ENCODE measurements around the gene EGLN2.
A peak's percentile ranks its signal among the peaks of the same experiment; 100 is the strongest.
"Not testable (repeated sequence)": the region's sequence is repeated elsewhere in the genome, so short reads cannot be mapped to it uniquely, and the experiment has no call there.

The EGLN2 gene

DNA sequence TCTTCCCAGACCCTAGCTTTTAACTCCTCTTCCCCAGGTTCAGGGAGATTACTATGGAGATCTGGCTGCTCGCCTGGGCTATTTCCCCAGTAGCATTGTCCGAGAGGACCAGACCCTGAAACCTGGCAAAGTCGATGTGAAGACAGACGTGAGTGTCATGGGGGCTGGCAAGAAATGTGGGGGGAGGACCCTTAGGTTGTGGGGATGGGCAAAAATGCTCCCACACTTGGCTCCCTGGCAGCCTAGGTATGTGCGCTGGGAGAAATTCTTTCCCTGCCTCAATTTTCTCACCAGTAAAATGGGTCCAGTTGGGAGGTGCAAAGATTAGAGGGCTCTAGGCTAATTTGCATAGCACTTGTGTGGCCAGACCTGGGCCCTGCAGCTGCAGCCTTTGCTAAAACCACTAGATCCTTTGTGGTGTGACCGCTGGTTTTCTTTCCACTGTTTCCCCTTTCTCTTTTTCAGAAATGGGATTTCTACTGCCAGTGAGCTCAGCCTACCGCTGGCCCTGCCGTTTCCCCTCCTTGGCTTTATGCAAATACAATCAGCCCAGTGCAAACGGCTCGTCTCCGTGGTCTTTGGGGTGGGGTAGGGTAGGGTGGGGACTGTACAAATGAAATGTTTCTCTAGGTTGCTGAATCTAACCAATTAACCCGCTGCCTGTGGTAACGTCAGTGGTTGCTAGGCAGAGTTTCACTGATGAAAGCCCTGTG is 21.9 kb upstream of the EGLN2 start:
- peak; percentile 85 for DNase-seq

DNA sequence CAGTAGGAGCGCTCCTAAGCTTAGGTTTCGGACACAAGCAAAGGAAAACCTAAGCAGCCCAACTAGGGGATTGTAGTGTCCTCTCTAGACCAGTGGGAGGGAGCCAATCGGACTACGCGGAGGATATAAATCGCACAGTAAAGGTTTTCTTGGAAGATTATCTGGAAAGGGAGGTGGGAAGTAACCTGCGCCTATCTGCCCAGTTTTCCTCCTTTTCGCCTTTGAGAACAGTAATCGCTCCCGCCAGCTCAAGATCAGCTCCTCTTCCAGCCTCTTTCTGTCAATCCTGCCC is 21.4 kb upstream of the EGLN2 start:
- no peak for DNase-seq

DNA sequence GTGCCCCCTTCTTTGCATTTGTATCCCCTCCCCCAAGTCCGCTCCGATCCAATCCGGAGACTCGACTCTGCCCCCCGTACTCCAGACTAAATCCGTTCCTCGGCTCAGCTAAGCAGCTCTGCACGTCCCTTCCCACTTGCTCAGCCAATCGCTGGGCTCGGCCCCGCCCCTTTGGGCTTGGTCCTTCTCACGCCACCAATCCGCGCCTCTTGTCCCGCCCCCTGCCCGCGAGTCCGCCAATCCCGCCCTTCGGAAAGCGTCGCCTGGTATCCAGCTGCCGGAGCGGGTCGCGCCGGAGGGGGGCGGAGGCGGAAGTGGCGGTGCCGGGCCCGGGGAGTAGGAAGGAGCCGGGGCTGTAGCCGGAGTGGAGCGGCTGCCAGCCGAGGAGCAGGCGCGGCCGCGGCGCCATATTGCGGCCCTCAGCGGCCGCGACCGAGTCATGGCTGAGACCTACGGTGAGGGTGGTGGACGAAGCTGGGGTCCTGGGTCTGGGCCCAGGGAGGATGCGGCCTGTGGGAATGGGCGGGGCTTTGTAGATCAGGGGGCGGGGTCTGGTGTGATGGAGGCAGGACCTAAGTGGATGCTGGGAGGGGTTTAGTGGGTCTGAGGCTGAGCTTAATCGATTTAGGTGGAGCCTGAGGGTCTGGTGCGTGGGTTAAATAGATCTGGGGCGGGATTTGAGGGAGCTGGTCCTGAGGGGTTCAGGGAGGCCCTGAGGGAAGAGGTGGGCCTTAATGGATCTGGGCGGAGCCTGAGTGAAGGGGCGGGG is 20.9 kb upstream of the EGLN2 start, which contains the start of gene RAB4B:
Gene RAB4B (plus strand): TSS at position 311 of the 769 bp plus-strand sequence. CDS start 129 bp downstream, at position 440.
- DNase-seq, result peak; percentile 99

DNA sequence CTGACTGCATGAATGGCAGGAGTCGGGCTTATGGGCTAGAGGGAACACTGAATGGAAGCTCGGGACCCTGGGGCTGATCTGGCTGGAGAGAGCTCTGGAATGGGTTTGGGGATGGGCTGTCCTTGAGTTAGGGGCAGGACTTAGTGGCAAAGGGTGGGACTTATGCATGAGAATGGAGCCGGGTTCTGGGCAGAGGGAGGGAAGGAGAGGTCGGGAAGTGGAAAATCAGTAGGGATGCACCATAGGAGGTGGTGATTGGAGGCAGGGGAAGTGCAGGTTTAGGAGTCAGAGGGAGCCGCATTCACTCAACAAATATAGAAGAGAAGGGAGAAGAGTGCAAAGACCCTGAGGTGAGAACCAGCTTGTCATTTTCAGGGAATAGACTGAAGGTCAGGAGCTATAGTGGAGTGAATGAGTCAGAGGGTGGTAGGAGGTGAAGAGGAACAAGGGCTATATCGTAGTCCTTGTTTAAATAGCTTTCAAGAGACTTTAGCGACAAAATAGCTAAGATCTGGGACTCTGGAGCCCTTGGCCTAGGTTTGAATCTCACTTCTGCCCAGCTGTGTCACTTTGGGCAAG is 20.2 kb upstream of the EGLN2 start:
- DNase-seq, result no peak

DNA sequence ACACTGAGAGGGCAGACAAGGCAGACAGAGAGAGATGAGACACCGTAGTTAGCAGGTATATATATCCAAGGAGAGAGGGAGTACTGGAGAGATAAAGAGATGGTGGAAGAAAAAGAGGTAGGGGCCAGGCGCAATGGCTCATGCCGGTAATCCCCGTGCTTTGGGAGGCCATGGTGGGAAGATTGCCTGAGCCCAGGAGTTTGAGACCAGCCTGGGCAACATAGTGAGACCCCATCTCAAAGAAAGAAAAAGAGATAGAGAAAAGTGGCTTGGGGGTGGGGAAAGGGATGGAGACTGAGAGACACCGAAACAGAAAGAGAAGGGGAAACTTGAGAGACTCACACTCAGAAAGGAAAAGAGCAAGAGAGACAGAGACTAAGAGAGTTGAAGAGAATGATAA is 18.4 kb upstream of the EGLN2 start:
- DNase-seq, result no peak

DNA sequence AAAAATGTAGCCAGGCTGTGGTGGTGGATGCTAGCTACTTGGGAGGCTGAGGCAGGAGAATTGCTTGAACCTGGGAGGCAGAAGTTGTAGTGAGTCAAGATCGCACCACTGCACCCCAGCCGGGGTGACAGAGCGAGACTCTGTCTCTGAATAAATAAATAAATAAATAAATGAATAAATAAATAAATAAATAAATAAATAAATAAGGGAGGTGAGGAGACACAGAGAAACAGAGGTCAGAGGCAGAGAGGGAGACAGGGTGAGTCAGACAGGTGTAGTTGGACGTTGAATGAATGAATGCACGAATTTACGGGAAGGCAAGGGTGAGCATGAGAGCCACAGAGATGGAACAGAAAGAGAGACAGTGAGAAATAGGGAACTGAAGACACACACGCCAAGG is 17.9 kb upstream of the EGLN2 start:
- DNase-seq, result no peak

DNA sequence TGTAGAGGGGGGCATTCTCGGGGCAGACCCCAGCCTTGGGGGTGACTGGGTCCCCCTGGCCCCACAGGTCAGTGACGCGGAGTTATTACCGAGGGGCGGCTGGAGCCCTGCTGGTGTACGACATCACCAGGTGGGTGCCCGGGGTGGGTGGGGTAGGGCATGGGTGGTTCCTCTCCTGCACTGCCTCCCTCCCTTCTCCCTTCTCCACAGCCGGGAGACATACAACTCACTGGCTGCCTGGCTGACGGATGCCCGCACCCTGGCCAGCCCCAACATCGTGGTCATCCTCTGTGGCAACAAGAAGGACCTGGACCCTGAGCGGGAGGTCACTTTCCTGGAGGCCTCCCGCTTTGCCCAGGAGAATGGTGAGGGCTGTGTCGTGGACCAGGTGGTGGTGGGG is 15.3 kb upstream of the EGLN2 start:
- no peak for DNase-seq

DNA sequence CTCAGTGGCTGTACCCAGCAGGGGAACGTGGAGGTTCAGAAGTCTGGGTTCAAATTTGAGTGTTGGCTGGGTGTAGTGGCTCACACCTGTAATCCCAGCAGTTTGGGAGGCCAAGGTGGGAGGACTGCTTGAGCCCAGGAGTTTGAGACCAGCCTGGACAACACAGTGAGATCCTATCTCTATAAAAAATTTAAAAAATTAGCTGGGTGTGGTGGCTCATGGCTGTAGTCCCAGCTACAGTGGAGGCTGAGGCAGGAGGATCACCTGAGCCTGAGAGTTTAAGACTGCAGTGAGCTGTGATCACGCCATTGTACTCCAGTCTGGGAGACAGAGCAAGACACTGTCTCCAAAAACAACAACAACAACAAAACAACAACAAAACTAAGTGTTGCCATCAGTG is 14.8 kb upstream of the EGLN2 start:
- DNase-seq, result not testable (repeated sequence)

DNA sequence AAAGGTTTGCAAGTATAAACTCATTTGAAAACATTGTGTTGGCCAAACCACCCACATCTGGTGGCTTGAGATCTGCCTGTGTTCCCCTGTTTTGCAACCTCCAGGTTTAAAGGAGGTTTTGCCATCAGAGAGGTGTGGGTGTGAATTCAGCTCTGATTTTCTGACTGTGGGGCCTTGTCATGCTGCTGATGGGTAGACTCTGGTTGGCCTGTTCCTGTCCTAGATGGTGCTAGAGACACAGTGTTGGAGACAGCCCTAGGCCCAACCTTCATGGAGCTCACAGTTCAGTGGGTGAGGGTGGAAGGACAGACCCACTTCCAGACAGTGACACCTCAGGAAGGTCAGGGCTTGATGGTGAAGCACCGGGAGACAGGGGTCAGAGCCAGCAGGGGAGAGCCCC is 13.5 kb upstream of the EGLN2 start:
- DNase-seq, result no peak

DNA sequence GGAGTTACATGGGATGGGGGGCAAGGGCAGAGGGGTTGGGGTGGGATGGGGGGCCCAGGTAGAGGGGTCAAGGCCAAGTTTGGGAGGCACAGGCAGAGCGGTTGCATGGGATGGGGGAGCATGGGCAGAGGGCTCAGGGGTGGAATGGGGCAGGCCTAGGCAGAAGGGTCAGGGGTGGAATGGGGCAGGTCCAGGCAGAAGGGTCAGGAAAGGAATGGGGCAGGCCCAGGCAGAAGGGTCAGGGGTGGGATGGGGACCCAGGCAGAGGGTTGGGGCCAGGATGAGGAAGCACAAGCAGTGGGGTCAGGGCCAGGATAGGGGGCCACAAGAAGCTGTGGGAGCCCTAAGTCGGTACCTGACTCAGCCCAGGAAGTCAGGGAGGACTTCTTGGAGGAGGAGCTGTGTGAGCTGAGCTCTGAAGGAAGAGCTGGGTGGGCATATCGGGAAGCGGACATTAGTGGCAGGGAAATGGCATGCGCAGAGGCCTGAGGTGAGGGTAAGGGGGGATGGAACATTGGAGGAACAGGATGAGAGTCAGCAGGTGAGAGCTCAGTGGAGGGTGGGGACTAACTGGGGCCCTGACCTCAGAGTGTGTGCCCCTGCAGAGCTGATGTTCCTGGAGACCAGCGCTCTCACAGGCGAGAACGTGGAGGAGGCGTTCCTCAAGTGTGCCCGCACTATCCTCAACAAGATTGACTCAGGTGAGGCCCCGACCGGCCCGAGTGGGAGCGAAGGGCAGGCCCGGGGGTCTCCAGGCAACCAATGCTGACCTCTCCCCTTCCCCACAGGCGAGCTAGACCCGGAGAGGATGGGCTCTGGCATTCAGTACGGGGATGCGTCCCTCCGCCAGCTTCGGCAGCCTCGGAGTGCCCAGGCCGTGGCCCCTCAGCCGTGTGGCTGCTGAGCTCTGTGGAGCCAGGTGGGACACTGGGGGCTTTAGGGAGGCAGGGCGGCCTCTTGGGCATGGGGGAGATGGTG is 12.6 kb upstream of the EGLN2 start:
- DNase-seq, result no peak

DNA sequence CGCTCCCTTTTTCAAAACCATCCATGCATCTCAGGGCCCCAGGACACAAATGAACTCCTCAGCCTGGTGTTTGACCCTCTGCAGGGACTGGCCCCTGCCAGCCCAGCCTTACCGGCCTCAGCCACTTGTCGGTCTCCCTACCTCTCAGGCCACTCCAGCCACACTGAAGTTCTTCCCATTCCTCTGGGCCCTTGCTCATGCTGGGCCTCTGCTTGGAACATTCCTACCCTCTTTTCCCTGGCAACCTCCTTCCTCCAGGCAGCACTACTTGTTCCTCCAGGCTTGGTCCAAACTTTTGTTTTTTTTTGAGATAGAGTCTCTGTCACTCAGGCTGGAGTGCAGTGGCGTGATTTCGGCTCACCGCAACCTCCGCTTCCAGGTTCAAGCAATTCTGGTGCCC is 7.6 kb upstream of the EGLN2 start:
- DNase-seq, result no peak

DNA sequence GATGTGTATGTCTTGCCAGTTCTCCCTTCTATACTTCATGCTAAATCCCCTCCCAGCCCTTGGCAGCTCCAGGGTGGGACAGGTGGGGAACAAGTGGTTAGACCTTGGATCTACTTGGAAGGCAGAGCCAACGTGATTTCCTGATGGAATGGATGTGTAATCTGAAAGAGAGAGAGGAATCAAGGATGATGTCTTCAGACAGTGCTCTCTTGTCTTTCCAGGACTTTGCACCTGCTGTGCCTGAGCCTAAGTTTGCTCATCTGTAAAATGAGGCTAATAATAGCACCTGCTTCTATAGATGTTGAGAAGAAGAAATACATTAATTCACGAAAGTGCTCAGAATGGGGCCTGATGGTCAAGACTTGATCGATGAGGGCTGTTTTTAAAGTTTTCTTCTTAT is 7.0 kb upstream of the EGLN2 start:
- DNase-seq, result no peak

DNA sequence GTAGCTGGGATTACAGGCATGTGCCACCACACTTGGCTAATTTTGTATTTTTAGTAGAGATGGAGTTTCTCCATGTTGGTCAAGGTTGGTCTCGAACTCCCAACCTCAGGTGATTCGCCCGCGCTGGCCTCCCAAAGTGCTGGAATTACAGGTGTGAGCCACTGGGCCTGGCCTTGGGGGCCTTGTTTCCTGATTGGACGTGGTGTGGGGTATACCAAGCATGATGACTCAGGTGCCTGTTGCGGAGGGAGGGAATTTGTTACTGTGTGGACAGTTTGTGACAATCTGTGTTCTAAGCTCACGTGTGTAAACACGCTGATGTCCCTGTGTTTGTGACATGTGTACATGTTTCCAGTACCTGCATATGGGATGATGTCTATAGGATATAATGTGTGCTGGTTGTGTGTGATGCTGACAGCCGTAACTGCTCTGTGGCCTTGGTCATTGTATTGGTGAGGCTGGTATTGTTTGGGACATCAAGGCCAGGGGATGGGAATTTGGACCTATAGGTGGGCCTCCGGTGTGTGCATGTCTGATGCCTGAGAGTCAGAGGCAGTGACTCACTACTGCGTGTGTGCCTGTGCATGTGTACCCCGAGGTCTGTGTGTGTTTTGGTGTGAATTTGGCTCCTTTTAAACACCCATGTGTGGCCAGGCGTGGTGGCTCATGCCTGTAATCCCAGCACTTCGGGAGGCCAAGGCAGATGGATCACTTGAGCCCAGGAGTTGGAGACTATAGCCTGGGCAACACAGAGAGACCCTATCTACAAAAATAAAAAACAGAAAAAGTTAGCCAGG is 1.6 kb upstream of the EGLN2 start:
- no peak for DNase-seq

DNA sequence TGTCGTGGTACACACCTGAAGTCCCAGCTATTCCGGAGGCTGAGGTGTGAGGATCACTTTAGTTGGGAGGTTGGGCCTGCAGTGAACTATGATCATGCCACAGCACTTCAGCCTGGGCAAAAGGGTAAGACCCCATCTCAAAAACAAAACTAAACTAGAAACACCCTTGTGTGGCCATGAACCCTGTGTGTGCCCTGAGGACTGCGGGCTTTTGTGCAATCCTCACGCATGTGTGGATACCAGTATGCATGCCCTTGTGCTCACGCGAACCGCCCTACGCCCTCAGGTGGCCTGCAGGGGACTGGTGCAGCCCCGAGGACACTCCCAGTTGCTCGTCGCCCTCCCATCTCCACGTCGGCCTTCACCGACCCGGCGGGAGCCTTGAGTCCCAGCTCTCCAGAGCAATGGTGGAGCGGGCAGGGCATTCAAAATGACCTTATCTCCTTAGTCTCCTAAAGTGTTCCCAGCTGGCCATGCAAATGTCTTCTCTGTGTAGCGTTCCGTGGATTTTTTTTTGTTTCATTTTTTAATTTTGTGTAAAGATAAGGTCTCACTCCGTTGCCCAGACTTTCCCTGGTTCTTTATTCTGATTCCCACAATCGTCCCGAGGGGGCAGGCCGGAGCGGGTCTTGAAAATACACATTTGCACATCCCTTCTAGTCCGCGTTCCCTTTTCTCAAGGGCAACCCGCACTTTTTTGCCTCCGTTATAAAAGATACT is 868 bp upstream of the EGLN2 start:
- peak; percentile 54 for DNase-seq

DNA sequence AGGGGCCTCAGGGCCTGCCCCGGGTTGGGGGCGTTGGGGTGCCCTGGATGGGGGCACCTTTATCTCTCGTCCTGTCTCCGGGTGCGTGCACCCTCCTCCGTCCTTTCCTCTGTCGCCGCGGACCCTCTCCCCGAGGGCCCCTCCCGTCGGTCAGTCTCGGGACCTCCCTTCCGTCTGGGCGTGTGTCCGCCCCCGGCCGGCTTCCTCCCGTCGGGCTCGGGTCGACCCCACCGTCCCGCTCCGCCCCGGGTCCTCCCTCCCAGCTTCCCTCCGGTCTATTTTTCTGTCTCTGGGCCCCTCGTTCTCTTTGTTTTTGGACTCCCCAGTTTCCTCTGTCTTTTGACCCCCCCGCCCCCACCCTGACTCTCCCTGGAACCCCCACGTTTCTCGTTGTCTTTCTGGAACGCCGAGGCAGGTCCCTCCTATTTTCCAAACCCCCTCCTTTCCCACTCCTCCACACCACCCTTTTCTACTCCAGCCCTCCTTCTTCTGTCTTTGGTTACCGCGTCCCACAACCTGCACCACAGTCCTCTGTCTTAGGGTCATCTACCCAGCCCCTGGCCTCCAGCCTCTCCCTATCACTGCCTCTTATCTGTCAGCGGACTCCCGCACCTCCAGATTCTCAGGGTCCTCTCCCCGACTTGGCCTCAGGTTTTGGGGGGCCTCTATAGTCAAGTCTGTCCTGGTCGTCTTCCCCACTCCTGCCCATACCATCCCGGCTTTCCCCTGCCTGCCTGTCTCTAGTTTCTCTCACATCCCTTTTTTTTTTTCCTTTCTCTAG is 757 bp downstream of the EGLN2 start:
- no peak for DNase-seq

DNA sequence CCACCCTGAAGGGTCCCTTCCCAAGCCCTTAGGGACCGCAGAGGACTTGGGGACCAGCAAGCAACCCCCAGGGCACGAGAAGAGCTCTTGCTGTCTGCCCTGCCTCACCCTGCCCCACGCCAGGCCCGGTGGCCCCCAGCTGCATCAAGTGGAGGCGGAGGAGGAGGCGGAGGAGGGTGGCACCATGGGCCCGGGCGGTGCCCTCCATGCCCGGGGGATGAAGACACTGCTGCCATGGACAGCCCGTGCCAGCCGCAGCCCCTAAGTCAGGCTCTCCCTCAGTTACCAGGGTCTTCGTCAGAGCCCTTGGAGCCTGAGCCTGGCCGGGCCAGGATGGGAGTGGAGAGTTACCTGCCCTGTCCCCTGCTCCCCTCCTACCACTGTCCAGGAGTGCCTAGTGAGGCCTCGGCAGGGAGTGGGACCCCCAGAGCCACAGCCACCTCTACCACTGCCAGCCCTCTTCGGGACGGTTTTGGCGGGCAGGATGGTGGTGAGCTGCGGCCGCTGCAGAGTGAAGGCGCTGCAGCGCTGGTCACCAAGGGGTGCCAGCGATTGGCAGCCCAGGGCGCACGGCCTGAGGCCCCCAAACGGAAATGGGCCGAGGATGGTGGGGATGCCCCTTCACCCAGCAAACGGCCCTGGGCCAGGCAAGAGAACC is 1.5 kb downstream of the EGLN2 start:
- DNase-seq, result no peak

DNA sequence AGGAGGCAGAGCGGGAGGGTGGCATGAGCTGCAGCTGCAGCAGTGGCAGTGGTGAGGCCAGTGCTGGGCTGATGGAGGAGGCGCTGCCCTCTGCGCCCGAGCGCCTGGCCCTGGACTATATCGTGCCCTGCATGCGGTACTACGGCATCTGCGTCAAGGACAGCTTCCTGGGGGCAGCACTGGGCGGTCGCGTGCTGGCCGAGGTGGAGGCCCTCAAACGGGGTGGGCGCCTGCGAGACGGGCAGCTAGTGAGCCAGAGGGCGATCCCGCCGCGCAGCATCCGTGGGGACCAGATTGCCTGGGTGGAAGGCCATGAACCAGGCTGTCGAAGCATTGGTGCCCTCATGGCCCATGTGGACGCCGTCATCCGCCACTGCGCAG is 2.0 kb downstream of the EGLN2 start:
- no peak for DNase-seq

DNA sequence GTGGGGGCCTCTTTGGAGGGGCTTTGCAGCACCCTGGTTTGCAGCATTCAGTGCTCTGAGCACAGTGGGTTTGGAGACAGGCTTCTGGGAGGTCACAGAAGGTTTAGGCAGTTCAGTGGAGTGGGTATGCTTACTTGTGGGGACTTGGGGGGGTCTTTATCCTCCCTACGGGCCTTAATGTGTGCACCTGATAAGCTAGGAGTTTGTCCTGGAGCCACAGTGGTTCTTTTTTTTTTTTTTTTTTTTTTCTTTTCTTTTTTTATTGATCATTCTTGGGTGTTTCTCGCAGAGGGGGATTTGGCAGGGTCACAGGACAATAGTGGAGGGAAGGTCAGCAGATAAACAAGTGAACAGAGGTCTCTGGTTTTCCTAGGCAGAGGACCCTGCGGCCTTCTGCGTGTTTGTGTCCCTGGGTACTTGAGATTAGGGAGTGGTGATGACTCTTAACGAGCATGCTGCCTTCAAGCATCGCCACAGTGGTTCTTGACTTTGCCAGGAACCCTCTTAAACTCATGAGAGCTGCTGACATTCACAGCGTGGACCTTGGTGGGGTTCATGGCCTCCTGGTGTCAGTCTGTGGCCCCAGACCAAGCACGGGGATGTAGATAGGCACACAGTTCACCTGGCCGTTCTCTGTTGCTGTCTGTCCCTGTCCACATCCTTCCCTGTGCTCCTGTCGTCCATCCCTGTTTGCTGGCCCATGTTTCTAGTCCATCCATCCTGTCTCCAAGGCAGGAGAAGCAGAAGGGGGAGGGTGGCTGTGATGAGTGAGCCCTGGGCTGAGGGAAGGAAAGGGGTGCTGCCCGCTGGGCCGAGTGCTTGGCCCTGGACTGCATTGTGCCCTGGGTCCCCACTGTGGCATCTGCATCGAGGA is 2.7 kb downstream of the EGLN2 start:
- DNase-seq, result no peak

Measured in effector CD8-positive, alpha-beta T cell (primary cell).